NT2/D1 (cell line): ENCODE measurements around the gene RIMS1.

Source experiments
- DNase-seq: peaks from one replicate; pipeline ENCODE4 v3.0.0-alpha.2; 2011; ENCODE audit warnings: low read depth, low spot score
- H3K27me3 ChIP-seq: 2 replicates; pipeline ENCODE4 v1.6.0; 2011; ENCODE audit warnings: mild to moderate bottlenecking; ENCODE audit not compliant: insufficient read length, insufficient read depth
- H3K36me3 ChIP-seq: 2 replicates; pipeline ENCODE4 v1.6.1; 2011; ENCODE audit warnings: mild to moderate bottlenecking, low read length, mixed read lengths; ENCODE audit not compliant: insufficient read depth, insufficient read length
- H3K4me1 ChIP-seq: 2 replicates; pipeline ENCODE4 v1.5.1; 2011; ENCODE audit not compliant: insufficient read depth, insufficient read length
- H3K4me3 ChIP-seq: 2 replicates; pipeline ENCODE4 v1.5.1; 2011; ENCODE audit warnings: low read depth; ENCODE audit not compliant: insufficient read length
- H3K9ac ChIP-seq: 2 replicates; pipeline ENCODE4 v1.6.0; 2011; ENCODE audit warnings: low read depth; ENCODE audit not compliant: insufficient read length
- H3K9me3 ChIP-seq: 2 replicates; pipeline ENCODE4 v1.5.1; 2011; ENCODE audit warnings: mild to moderate bottlenecking, low read length; ENCODE audit not compliant: insufficient read depth
- SUZ12 ChIP-seq: IDR thresholded peaks from 2 replicates; pipeline ENCODE4 v1.6.1; 2011; ENCODE audit not compliant: insufficient read length, insufficient read depth; ENCODE audit errors: extremely low read depth
- YY1 ChIP-seq: IDR thresholded peaks from 2 replicates; pipeline ENCODE4 v1.6.1; 2011; ENCODE audit not compliant: insufficient read length, insufficient read depth
- ZNF274 ChIP-seq: IDR thresholded peaks from 2 replicates; pipeline ENCODE4 v1.6.1; 2011; ENCODE audit warnings: mild to moderate bottlenecking, low read depth, low read length

The RIMS1 gene

DNA sequence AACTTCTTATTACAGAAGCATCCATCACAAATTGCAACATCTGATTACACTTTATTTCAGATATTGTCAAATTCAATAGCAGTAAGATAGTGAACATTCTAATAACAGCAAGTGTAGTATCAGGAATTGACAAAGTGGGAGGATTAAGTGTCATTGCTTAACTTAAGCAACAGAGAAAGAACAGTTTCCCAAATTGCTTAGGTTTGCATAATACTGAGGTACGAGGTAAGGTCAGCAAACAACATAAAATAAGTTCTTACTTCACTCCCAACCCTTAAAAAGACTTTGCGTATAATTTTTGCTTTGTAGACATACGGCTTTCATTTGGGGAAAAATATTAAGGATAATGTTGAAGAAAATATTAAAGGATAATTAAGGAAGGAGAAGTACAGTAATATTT is 163.0 kb downstream of the RIMS1 start:
- H3K9me3 ChIP-seq, result no peaks in the 10 kb centered on the region
- no peak for DNase-seq
- no peaks in the 10 kb centered on the region for H3K4me1 ChIP-seq
- no peak overlapping the region for H3K4me3 ChIP-seq
- H3K27me3 ChIP-seq, result no peaks in the 10 kb centered on the region
- no peaks in the 10 kb centered on the region for H3K36me3 ChIP-seq
- no peak overlapping the region for H3K9ac ChIP-seq
- TF ChIP-seq ZNF274, result no peak
- TF ChIP-seq SUZ12, result no peak
- no peak for TF ChIP-seq YY1

DNA sequence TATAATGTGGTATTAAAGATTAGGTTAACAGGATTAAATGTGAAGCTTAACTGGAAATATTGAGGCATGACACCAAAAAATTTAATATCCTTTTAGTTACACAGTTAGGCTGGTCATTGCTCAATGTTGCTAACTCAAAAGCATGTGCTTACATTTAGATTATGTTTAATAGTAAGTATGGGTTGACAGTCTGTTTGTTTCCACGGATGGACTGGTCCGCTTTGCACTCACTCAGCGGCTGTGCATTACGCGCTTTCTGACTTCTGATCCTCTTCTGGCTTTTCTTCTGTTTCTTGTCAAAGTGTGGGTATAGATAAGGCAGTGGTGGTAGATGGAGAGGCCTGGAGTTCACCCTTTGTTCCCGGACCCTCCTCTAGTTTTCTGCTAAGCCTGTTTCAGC is 174.9 kb downstream of the RIMS1 start:
- DNase-seq, result no peak
- no peak for TF ChIP-seq YY1
- TF ChIP-seq SUZ12, result no peak
- TF ChIP-seq ZNF274, result no peak
- H3K9me3 ChIP-seq, result no peaks in the 10 kb centered on the region
- H3K4me1 ChIP-seq, result no peaks in the 10 kb centered on the region
- H3K4me3 ChIP-seq, result no peak overlapping the region
- H3K9ac ChIP-seq, result no peak overlapping the region
- H3K27me3 ChIP-seq, result no peaks in the 10 kb centered on the region
- no peaks in the 10 kb centered on the region for H3K36me3 ChIP-seq

DNA sequence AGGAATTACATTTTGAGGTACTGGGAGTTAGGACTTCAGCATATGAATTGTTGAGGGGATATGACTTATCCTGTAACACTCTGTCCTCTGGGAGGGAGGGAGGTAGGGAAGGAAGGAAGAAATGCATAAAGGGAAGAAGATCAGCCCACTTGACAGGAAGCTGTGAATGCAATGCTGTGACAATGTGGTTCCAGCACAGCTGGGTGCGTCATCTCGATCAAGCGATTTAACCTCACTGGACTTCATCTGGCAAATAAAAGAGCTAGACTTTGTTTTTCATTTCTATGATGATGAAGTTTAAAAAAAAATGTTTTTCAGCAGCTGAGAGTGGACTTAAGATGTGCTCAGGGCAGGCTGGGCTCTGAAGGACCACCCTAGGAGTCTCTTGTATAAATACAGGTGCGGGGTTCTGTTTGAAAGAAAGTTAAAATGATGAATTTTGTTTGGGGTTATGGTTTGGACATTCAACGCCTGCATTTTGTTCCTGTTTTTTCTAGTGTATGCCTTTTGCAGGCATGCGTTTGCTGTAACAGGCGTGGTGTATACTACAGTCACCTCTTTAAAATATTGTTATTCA is 178.1 kb downstream of the RIMS1 start:
- H3K36me3 ChIP-seq, result no peaks in the 10 kb centered on the region
- no peak overlapping the region for H3K9ac ChIP-seq
- H3K4me3 ChIP-seq, result no peak overlapping the region
- no peak for DNase-seq
- TF ChIP-seq YY1, result no peak
- TF ChIP-seq ZNF274, result no peak
- no peak for TF ChIP-seq SUZ12
- no peaks in the 10 kb centered on the region for H3K4me1 ChIP-seq
- H3K27me3 ChIP-seq, result no peaks in the 10 kb centered on the region
- H3K9me3 ChIP-seq, result no peaks in the 10 kb centered on the region

DNA sequence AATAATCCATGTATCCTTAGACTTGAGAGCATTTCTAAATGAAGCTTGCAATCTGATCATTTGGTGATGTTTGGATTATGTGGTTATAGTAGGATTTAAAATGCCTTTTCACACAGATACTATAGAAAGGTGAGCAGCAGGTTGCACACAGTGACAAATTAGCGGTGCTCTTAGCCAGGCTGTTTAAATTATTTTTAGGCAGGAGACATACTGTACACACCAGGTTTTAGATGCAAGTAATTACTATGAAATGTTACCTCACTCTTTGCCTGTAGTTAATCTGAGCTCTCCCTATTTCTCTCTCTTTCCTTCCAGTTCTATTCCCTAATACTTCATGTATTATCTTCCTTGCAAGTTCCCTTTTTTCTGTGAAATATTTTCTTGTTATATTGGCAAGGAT is 191.7 kb downstream of the RIMS1 start:
- no peak for DNase-seq
- Histone ChIP-seq H3K27me3 (no peaks in the 10 kb centered on the region), H3K36me3 (no peaks in the 10 kb centered on the region), H3K9ac (no peak overlapping the region), H3K9me3 (no peaks in the 10 kb centered on the region), H3K4me1 (no peaks in the 10 kb centered on the region), H3K4me3 (no peak overlapping the region)
- TF ChIP-seq YY1 (no peak), ZNF274 (no peak), SUZ12 (no peak)

DNA sequence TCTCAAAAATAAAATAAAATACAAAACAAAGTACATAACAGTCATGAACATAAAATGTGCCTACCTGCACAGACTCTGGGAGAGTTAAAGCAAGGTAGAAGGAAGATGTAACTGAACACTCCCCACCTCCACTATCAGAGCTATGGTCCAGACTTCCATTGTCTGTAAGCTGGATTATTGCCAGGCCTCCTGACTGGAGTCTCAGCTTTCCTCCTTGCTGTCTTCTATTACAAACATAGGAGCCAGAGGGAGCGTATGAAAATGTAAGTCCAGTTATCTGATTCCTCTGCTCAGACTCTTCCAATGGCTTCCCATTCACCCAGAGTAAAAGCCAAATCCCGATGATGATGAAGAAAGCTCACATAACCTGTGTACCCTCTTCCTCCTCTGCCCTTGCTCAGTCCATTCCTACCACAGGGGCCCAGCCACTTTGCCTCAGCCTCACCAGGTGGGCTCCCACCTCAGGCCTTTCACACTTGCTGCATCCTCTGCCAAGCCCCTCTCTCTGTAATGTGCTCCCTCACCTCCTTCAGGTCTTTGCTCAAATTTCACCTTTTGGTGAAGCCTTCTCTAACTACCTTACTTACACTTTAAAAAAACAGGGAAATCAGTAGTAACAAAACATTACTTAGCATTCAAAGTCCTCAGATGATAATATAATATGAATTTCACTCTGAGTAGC is 194.1 kb downstream of the RIMS1 start:
- no peaks in the 10 kb centered on the region for H3K9me3 ChIP-seq
- H3K4me1 ChIP-seq, result no peaks in the 10 kb centered on the region
- no peaks in the 10 kb centered on the region for H3K27me3 ChIP-seq
- no peak for DNase-seq
- H3K36me3 ChIP-seq, result no peaks in the 10 kb centered on the region
- H3K4me3 ChIP-seq, result no peak overlapping the region
- no peak for TF ChIP-seq SUZ12
- TF ChIP-seq ZNF274, result no peak
- no peak for TF ChIP-seq YY1
- no peak overlapping the region for H3K9ac ChIP-seq

GRCh38 chr6:72081871-72082270 is 195.5 kb downstream of the RIMS1 start:
- H3K9ac ChIP-seq, result no peak overlapping the region
- no peak for DNase-seq
- no peaks in the 10 kb centered on the region for H3K36me3 ChIP-seq
- no peaks in the 10 kb centered on the region for H3K9me3 ChIP-seq
- no peaks in the 10 kb centered on the region for H3K27me3 ChIP-seq
- no peaks in the 10 kb centered on the region for H3K4me1 ChIP-seq
- TF ChIP-seq ZNF274 (no peak), SUZ12 (no peak), YY1 (no peak)
- H3K4me3 ChIP-seq, result no peak overlapping the region

DNA sequence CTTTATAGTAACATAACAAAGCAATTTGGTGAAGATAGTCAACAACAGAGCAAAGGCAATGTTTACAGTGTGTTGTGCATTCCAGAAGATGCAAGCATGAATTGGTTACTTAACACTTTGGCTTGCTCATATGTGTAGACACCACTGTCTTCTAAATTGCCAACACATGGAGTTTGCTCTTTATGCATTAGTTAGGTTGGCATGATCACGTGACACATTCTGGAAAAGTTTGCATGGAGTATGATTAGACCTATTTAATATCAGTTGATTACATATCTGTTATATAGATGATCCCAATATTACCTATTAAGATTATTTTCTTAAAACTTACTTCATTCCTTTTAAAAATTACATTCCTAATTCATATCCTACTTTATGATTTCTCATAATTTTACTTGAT is 197.6 kb downstream of the RIMS1 start:
- TF ChIP-seq SUZ12, result no peak
- no peak for TF ChIP-seq ZNF274
- no peak for TF ChIP-seq YY1
- H3K4me1 ChIP-seq, result no peaks in the 10 kb centered on the region
- H3K27me3 ChIP-seq, result no peaks in the 10 kb centered on the region
- no peak overlapping the region for H3K4me3 ChIP-seq
- no peaks in the 10 kb centered on the region for H3K36me3 ChIP-seq
- H3K9ac ChIP-seq, result no peak overlapping the region
- no peaks in the 10 kb centered on the region for H3K9me3 ChIP-seq
- no peak for DNase-seq
